Immature natural killer cell (primary cell): Measurements from ENCODE around the gene C4orf50. TPM values are rescaled to one million over a fixed set of nuclear protein-coding genes. Genes with fewer than 3 reads are reported as not detected.
"Not testable (repeated sequence)": the region's sequence is repeated elsewhere in the genome, so short reads cannot be mapped to it uniquely, and the experiment has no call there.

ENCODE experiments used
- DNase-seq, 3 donors: peaks; one replicate each; pipeline ENCODE4 v3.0.0; 2022; ENCODE audit warnings: mixed read lengths in 1 of 3
- H3K27ac Mint-ChIP-seq, 6 donors: one replicate each; pipeline ENCODE4 v1.8.0; 2020; ENCODE audit warnings: mixed read lengths in 6 of 6, mild to moderate bottlenecking in 5 of 6, inconsistent platforms in 4 of 6, moderate library complexity in 3 of 6
- H3K27me3 Mint-ChIP-seq, 3 donors: one replicate each; pipeline ENCODE4 v1.8.0; 2020 to 2021; ENCODE audit warnings: low read depth in 3 of 3, mild to moderate bottlenecking in 3 of 3, mixed read lengths in 3 of 3, moderate library complexity in 3 of 3, inconsistent platforms in 1 of 3
- H3K36me3 Mint-ChIP-seq, 3 donors: one replicate each; pipeline ENCODE4 v1.8.0; 2020; ENCODE audit warnings: mixed read lengths in 3 of 3, inconsistent platforms in 2 of 3, mild to moderate bottlenecking in 2 of 3
- H3K4me1 Mint-ChIP-seq, 2 donors: one replicate each; pipeline ENCODE4 v1.8.0; 2020; ENCODE audit warnings: inconsistent platforms in 2 of 2, mild to moderate bottlenecking in 2 of 2, mixed read lengths in 2 of 2, moderate library complexity in 1 of 2
- H3K4me3 Mint-ChIP-seq, 5 donors: one replicate each; pipeline ENCODE4 v1.8.0; 2020; ENCODE audit warnings: mild to moderate bottlenecking in 5 of 5, mixed read lengths in 5 of 5, inconsistent platforms in 3 of 5, moderate library complexity in 3 of 5
- H3K9me3 Mint-ChIP-seq, 6 donors: one replicate each; pipeline ENCODE4 v1.8.0; 2020; ENCODE audit warnings: mild to moderate bottlenecking in 6 of 6, mixed read lengths in 6 of 6, inconsistent platforms in 4 of 6, moderate library complexity in 3 of 6
- polyA plus RNA-seq, 3 donors: library from polyadenylated mRNA; unstranded; fragments of 300-500 nt; fragmentation: Illumina TruSeq; gene quantifications; one replicate each; pipeline ENCODE4 v1.2.3, GENCODE V29; 2021

The C4orf50 gene
- polyA plus RNA-seq, 3 donors from 2014 or later = 0.04 TPM; not detected in 2

GRCh38 chr4:6019316-6020263, 1.4 kb upstream of the C4orf50 start:
- Mint-ChIP-seq H3K36me3 (peaks cover 0 to 3% (median 0%) of the 10 kb centered on the region in 3 donors), H3K27ac (no peak overlapping the region), H3K27me3 (peaks cover 0 to 3% (median 2%) of the 10 kb centered on the region in 3 donors), H3K4me1 (no peaks in the 10 kb centered on the region), H3K9me3 (no peaks in the 10 kb centered on the region), H3K4me3 (no peak overlapping the region)
- DNase-seq = peak in 2 of 3 donors; percentile 8 to 28

- Mint-ChIP-seq H3K9me3 (no peaks in the 10 kb centered on the region), H3K4me1 (no peaks in the 10 kb centered on the region)
- no peak for DNase-seq
Measured at GRCh38 chr4:6017800-6018199, 431 bp downstream of the C4orf50 start.

GRCh38 chr4:6017030-6017429, 1.2 kb downstream of the C4orf50 start:
- no peak for DNase-seq
- Mint-ChIP-seq H3K9me3 (no peaks in the 10 kb centered on the region), H3K36me3 (no peaks in the 10 kb centered on the region), H3K4me3 (no peak overlapping the region), H3K27me3 (peaks cover 0 to 2% (median 0%) of the 10 kb centered on the region in 3 donors), H3K27ac (no peak overlapping the region), H3K4me1 (no peaks in the 10 kb centered on the region)

More at GRCh38 chr4:6017800-6018199, 431 bp downstream of the C4orf50 start:
- Mint-ChIP-seq H3K36me3 (no peaks in the 10 kb centered on the region), H3K4me3 (no peak overlapping the region), H3K27me3 (peaks cover 0 to 2% (median 0%) of the 10 kb centered on the region in 3 donors), H3K27ac (no peak overlapping the region)

GRCh38 chr4:6013564-6013963, 4.7 kb downstream of the C4orf50 start:
- no peak for DNase-seq
- Mint-ChIP-seq H3K4me1 (no peaks in the 10 kb centered on the region), H3K27ac (no peak overlapping the region), H3K27me3 (peaks cover 0 to 8% (median 5%) of the 10 kb centered on the region in 3 donors), H3K9me3 (no peaks in the 10 kb centered on the region), H3K36me3 (peaks cover 0 to 3% (median 0%) of the 10 kb centered on the region in 3 donors), H3K4me3 (no peak overlapping the region)

GRCh38 chr4:6012200-6012599, 6.0 kb downstream of the C4orf50 start:
- H3K27ac Mint-ChIP-seq = no peak overlapping the region
- H3K4me3 Mint-ChIP-seq = no peak overlapping the region
- peaks cover 0 to 10% (median 5%) of the 10 kb centered on the region in 3 donors for H3K27me3 Mint-ChIP-seq
- no peak for DNase-seq
- H3K4me1 Mint-ChIP-seq = no peaks in the 10 kb centered on the region
- H3K36me3 Mint-ChIP-seq = peaks cover 0 to 3% (median 3%) of the 10 kb centered on the region in 3 donors
- H3K9me3 Mint-ChIP-seq = no peaks in the 10 kb centered on the region

- peaks cover 0 to 9% (median 6%) of the 10 kb centered on the region in 3 donors for H3K27me3 Mint-ChIP-seq
- no peak overlapping the region for H3K27ac Mint-ChIP-seq
- DNase-seq = no peak
- no peaks in the 10 kb centered on the region for H3K4me1 Mint-ChIP-seq
- H3K9me3 Mint-ChIP-seq = no peaks in the 10 kb centered on the region
- peaks cover 3% of the 10 kb centered on the region in 3 donors for H3K36me3 Mint-ChIP-seq
- no peak overlapping the region for H3K4me3 Mint-ChIP-seq
Measured at GRCh38 chr4:6011686-6012085, 6.5 kb downstream of the C4orf50 start.

- no peak for DNase-seq
- Mint-ChIP-seq H3K9me3 (no peaks in the 10 kb centered on the region), H3K36me3 (peaks cover 3 to 4% (median 3%) of the 10 kb centered on the region in 3 donors), H3K27ac (no peak overlapping the region), H3K27me3 (peaks cover 0 to 9% (median 6%) of the 10 kb centered on the region in 3 donors), H3K4me1 (no peaks in the 10 kb centered on the region), H3K4me3 (no peak overlapping the region)
Measured at GRCh38 chr4:6011271-6011671, 7.0 kb downstream of the C4orf50 start.

GRCh38 chr4:6010789-6011188, 7.4 kb downstream of the C4orf50 start:
- H3K36me3 Mint-ChIP-seq = peaks cover 3 to 4% (median 3%) of the 10 kb centered on the region in 3 donors
- H3K27me3 Mint-ChIP-seq = peaks cover 0 to 9% (median 6%) of the 10 kb centered on the region in 3 donors
- no peaks in the 10 kb centered on the region for H3K9me3 Mint-ChIP-seq
- no peak overlapping the region for H3K4me3 Mint-ChIP-seq
- no peak for DNase-seq
- H3K4me1 Mint-ChIP-seq = no peaks in the 10 kb centered on the region
- H3K27ac Mint-ChIP-seq = no peak overlapping the region

- H3K9me3 Mint-ChIP-seq = no peaks in the 10 kb centered on the region
- DNase-seq = no peak
- no peaks in the 10 kb centered on the region for H3K4me1 Mint-ChIP-seq
- no peak overlapping the region for H3K4me3 Mint-ChIP-seq
- H3K36me3 Mint-ChIP-seq = peaks cover 3 to 4% (median 3%) of the 10 kb centered on the region in 3 donors
- peaks cover 2 to 9% (median 6%) of the 10 kb centered on the region in 3 donors for H3K27me3 Mint-ChIP-seq
- H3K27ac Mint-ChIP-seq = no peak overlapping the region
Measured at GRCh38 chr4:6009452-6009851, 8.8 kb downstream of the C4orf50 start.

GRCh38 chr4:6008766-6009385, 9.4 kb downstream of the C4orf50 start:
- Mint-ChIP-seq H3K27me3 (peaks cover 2 to 9% (median 6%) of the 10 kb centered on the region in 3 donors), H3K9me3 (no peaks in the 10 kb centered on the region), H3K4me1 (no peaks in the 10 kb centered on the region), H3K4me3 (no peak overlapping the region), H3K27ac (no peak overlapping the region), H3K36me3 (peaks cover 3 to 4% (median 3%) of the 10 kb centered on the region in 3 donors)
- DNase-seq = no peak

- no peaks in the 10 kb centered on the region for H3K4me1 Mint-ChIP-seq
- no peaks in the 10 kb centered on the region for H3K9me3 Mint-ChIP-seq
- peaks cover 3 to 4% (median 3%) of the 10 kb centered on the region in 3 donors for H3K36me3 Mint-ChIP-seq
- H3K4me3 Mint-ChIP-seq = no peak overlapping the region
- DNase-seq = no peak
- no peak overlapping the region for H3K27ac Mint-ChIP-seq
- peaks cover 2 to 9% (median 6%) of the 10 kb centered on the region in 3 donors for H3K27me3 Mint-ChIP-seq
Measured at GRCh38 chr4:6008092-6008551, 10.1 kb downstream of the C4orf50 start.

- H3K4me3 Mint-ChIP-seq = no peak overlapping the region
- no peaks in the 10 kb centered on the region for H3K4me1 Mint-ChIP-seq
- peaks cover 0 to 4% (median 3%) of the 10 kb centered on the region in 3 donors for H3K36me3 Mint-ChIP-seq
- H3K27me3 Mint-ChIP-seq = peaks cover 2 to 11% (median 6%) of the 10 kb centered on the region in 3 donors
- no peak for DNase-seq
- no peak overlapping the region for H3K27ac Mint-ChIP-seq
- no peaks in the 10 kb centered on the region for H3K9me3 Mint-ChIP-seq
Measured at GRCh38 chr4:6005175-6005574, 13.1 kb downstream of the C4orf50 start.

- not testable (repeated sequence) for H3K4me3 Mint-ChIP-seq, H3K4me1 Mint-ChIP-seq, DNase-seq, H3K36me3 Mint-ChIP-seq, H3K27ac Mint-ChIP-seq, H3K9me3 Mint-ChIP-seq, H3K27me3 Mint-ChIP-seq
Measured at GRCh38 chr4:6003485-6003884, 14.7 kb downstream of the C4orf50 start.

- no peak overlapping the region for H3K4me3 Mint-ChIP-seq
Measured at GRCh38 chr4:6002926-6003325, 15.3 kb downstream of the C4orf50 start.

More at GRCh38 chr4:6002926-6003325, 15.3 kb downstream of the C4orf50 start:
- Mint-ChIP-seq H3K27me3 (peaks cover 2 to 7% (median 7%) of the 10 kb centered on the region in 3 donors), H3K9me3 (no peaks in the 10 kb centered on the region), H3K4me1 (no peaks in the 10 kb centered on the region), H3K27ac (no peak overlapping the region), H3K36me3 (peaks cover 0 to 4% (median 3%) of the 10 kb centered on the region in 3 donors)
- DNase-seq = no peak
